Epithelial cell of prostate (primary cell): Measurements from ENCODE around the gene RBFOX2.
"Not testable (repeated sequence)": the region's sequence is repeated elsewhere in the genome, so short reads cannot be mapped to it uniquely, and the experiment has no call there.

Source experiments
- DNase-seq: peaks from one replicate; pipeline ENCODE4 v3.0.0-alpha.2; 2011; ENCODE audit warnings: low read depth, low spot score
- H3K27ac ChIP-seq: fragments of 450-650 bp; 2 replicates; pipeline ENCODE4 v1.5.1; 2017; ENCODE audit warnings: mild to moderate bottlenecking

RBFOX2 gene, protein sequence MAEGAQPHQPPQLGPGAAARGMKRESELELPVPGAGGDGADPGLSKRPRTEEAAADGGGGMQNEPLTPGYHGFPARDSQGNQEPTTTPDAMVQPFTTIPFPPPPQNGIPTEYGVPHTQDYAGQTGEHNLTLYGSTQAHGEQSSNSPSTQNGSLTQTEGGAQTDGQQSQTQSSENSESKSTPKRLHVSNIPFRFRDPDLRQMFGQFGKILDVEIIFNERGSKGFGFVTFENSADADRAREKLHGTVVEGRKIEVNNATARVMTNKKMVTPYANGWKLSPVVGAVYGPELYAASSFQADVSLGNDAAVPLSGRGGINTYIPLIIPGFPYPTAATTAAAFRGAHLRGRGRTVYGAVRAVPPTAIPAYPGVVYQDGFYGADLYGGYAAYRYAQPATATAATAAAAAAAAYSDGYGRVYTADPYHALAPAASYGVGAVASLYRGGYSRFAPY

DNA sequence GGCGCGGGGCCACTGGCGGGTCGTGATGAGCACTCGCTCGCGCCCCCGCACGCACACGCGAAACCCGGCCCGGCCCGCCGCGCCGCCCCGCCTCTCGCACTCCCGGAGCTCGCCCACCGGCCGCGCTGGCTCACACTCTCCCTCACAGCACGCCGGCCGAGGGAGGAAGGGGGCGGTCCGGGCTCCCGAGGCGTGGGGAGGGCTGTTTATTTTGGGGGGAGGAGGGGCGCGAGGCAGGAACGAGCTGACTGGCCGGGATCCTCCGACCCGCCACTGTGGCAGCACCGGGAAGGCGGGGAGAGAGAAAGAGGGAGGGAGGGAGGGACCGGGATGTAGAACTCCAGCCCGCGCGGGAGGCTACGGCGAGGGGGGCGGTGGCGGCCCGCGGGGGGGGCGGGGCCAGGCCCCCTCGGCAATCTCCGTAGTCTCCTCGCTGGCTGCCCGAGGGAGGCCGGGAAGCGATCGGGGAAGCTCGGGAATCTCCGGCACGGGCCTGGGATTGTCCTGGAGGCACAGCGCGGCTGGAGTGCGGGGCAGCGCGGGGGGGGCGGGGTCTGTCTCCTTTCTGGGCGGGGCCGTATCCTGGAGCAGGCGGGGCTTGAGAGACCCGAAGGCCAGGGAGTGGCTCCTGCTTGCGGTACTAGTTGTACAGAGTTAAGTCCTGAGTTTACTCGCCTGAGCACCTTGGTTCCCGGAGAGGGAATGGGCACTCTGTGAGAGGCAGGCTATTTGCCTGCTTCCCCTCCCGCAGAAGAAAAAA, at the start of gene RBFOX2:
Gene RBFOX2, minus strand, starts transcription at position 179 of the 760 bp plus-strand sequence. CDS start 399 bp downstream, outside the sequence.
- peak within 1 kb of the TSS; percentile 76 for H3K27ac ChIP-seq
- peak; percentile 77 for DNase-seq

DNA sequence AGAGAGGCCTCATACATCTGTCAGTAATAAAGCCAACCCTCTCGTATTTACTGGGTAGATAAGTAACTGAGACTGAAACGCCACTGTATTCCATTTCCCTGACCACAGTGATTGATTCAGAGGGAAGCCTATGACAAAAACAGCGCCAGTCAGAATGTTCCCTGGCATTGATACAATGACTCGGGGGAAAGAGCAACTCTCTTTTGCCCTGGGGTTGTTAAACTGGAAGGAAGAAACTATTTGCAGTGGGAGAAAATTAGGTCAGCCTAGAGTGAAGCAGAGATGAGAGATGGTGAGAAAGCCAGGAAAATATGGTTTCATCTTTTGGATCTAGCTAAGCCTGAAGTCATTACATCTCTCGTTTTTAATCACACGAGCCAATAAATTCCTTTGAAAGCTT, 48.6 kb upstream of the RBFOX2 start:
- H3K27ac ChIP-seq = peak overlapping the region; percentile 20
- DNase-seq = no peak

DNA sequence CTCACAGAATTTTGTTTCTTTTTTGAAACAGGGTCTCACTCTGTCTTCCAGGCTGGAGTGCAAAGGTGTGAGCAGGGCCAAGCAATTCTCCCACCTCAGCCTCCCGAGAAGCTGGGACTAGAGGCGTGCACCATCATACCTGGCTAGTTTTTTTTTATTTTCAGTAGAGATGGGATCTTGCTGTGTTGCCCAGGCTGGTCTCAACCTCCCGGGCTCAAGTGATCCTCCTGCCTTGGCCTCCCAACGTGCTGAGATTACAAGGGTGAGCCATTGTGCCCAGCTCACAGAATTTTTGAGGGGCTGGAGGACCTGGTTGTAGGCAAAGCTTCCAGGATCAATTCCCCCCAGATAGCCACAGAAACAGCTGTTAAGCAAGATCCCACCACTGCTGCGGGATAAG, 47.1 kb upstream of the RBFOX2 start:
- DNase-seq = no peak
- no peak overlapping the region for H3K27ac ChIP-seq

DNA sequence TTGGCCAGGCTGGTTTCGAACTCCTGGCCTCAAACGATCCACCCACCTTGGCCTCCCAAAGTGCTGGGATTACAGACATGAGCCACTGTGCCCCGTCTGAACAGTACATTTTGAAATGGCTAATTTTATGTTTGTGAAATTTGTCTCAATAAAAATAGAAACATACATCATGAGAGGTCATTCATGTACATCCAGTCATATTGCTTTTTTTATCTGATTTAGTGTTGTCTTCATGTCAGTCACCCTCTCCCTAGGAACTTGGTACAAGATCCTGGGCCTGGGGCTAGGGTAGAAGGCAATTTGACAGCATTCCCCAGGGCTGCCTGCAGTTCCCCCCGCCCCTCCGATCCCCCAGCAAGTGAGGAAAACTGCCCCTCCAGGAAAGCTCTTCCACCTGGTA, 46.6 kb upstream of the RBFOX2 start:
- no peak overlapping the region for H3K27ac ChIP-seq
- DNase-seq = no peak

DNA sequence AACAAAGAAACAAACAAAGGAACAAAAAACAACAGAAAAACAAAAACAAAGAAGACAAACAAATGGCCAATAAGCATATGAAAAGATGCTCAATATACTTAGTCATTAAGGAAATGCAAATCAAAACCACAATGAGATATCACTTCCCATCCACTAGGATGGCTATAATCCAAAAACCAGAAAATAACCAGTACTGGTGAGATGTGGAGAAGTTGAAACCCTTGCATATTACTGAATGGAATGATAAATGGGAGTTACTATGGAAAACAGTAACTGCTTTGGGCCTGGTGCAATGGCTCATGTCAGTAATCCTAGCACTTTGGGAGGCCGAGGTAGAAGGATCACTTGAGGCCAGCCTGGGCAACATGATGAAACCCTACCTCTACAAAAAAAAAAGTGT, 44.9 kb upstream of the RBFOX2 start:
- no peak overlapping the region for H3K27ac ChIP-seq
- DNase-seq = no peak

DNA sequence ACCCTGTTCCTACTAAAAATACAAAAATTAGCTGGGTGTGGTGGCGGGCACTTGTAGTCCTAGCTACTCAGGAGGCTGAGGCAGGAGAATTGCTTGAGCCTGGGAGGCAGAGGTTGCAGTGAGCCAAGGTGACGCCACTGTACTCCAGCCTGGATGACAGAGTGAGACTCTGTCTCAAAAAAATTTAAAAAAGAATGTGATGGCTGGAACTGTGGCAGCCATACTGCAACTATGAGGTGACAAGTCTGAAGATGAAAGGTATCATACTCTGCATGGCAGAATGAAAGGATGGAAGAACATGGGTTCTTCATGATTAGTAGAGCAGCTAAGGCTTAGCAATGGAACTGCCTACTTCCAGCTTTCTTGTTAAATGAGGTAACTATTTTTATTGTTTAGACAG, 42.0 kb upstream of the RBFOX2 start:
- DNase-seq, H3K27ac ChIP-seq: not testable (repeated sequence)

DNA sequence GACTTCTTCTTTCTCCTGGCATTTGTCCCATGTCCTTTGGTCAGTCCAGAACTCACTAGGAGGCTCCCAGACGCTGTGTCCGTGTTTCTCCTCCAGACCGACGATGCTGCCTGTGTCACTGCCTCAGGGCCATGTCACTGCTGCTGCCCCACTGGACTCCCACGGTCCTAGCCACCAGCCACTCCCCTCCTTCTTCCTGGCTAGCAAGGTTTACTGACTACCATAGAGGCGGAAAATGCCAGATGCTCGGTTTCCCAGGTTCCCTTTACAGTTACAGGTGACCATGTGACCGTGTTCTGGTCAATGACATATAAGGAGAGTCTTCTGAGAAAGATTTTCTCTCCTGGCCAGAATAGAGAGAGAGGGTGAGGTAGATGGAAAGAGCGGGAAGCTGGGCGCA, 40.7 kb upstream of the RBFOX2 start:
- no peak for DNase-seq

DNA sequence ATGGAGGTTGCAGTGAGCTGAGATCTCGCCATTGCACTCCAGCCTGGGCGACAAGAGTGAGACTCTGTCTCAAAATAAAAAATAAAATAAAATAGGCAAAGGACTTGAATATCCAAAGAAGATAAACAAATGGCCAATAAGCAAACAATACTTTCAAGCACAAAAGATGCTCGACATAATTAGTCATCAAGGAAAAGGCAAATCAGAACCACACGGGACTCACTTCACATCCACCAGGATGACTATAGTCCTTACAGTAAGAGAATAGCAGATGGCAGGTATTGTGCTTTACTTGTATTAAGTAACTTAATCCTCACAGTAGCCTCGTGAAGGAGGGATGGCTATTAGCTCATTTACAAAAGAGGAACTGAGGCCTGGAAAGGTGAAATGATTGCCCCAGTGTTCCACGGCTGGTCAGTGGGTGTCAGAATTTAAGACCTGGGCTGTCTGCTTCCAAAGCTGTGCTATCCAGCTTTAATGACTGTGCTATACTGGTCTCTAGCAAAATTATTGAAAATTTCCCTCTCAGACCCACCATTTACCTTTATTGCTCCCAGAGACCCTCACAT, 40.2 kb upstream of the RBFOX2 start:
- DNase-seq = no peak
- no peak overlapping the region for H3K27ac ChIP-seq

More for the DNA sequence above, 40.7 kb upstream of the RBFOX2 start:
- no peak overlapping the region for H3K27ac ChIP-seq

DNA sequence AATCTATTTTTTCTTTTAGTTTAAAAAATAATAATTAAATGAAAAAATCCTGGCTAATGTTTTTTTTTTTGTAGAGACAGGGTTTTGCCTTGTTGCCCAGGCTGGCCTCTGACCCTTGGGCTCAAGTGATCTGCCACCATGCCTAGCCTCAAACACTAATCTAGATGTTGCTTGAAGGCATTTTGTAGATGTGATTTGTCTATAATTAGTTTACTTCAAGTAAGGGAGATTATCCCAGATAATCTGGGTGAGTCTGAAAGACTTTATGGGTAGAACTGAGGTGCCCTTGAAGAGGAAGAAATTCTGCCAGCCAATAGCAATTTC, 38.6 kb upstream of the RBFOX2 start:
- DNase-seq = no peak
- H3K27ac ChIP-seq = no peak overlapping the region

DNA sequence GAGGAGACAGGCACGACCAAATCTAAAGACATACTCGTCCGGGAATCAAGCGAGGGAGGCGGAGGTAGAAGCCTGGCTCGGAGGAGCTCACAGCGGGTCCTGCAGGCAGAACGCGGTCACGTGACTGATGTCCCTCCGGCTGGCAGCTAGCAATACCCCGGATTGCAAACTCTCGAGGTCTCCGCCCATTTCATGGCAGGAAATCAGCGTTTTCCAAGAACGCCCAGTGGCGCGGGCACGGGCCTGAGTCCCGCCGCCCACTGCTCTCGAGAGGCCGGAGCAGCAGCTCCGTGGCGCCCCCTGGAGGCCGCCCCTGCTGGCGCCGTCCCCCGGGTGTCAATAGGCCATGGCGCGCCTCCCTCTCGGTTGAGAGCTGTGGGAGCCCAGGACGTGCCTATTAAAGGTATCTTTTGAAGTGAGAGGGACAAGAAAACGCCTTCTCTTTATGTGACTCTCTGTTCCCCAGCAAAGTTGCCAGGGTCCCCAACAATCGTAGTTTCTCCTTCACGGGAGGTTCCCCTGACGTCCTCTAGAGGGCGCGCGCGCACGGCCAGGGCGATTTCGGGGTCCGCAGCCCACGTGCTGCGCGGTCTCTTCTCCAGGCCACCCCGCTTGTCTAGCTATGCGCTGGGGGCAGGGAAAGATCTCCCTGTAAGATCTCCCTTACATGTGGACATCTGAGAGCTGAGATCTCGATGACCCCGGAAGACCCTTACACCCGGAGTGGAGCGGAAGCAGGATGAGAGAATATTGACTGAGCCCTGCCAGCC, 37.3 kb upstream of the RBFOX2 start:
- no peak for DNase-seq
- peak overlapping the region; percentile 51 for H3K27ac ChIP-seq

DNA sequence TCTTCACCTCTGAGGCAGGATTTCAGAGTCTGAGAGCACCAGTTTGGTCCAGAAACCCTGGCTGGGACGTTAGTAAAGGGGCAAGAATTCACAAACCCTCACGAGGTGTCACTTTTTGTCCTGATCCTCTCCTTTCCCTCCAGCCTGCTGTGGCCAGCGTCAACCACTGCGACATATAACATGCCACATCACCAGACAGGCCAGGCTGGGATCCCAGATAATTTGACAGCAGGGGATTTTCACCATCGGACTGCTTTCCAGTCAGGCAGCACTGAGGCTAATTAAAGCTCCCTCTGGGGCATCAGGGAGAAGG, 36.8 kb upstream of the RBFOX2 start:
- DNase-seq = no peak
- peak overlapping the region; percentile 51 for H3K27ac ChIP-seq

DNA sequence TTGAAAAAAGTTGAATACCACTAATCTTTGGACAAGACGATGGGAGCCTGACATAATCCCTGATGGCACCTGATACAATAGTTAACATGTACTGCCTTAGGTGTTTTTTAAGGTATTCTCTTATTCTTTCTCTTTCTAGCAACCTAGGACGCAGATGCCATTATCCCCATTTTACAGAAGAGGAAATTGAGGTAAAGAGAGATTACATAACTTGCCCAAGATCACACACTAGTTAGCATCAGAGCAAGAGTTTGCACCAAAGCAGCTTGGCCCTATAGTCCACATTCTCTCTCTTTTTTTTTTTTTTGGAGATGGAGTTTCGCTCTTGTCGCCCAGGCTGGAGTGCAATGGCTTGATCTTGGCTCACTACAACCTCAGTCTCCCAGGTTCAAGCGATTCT, 35.7 kb upstream of the RBFOX2 start:
- DNase-seq = no peak
- no peak overlapping the region for H3K27ac ChIP-seq

DNA sequence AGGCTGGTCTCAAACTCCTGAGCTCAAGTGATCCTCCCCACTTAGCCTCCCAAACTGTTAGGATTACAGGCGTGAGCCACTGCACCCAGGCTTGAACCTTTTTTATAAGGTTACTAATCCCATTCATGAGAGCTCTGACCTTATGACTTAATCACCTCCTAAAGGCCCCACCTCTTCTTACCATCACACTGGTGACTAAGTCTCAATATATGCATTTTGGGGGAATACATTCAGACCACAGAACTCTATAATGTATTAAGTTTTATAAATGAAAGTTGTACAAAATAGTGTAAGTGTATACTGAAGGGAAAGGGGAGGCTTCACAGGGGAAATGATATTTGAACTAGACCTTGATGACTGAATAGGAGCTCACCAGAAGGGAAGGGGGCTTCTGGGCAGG, 28.4 kb upstream of the RBFOX2 start:
- DNase-seq = no peak
- H3K27ac ChIP-seq = peak overlapping the region; percentile 39

DNA sequence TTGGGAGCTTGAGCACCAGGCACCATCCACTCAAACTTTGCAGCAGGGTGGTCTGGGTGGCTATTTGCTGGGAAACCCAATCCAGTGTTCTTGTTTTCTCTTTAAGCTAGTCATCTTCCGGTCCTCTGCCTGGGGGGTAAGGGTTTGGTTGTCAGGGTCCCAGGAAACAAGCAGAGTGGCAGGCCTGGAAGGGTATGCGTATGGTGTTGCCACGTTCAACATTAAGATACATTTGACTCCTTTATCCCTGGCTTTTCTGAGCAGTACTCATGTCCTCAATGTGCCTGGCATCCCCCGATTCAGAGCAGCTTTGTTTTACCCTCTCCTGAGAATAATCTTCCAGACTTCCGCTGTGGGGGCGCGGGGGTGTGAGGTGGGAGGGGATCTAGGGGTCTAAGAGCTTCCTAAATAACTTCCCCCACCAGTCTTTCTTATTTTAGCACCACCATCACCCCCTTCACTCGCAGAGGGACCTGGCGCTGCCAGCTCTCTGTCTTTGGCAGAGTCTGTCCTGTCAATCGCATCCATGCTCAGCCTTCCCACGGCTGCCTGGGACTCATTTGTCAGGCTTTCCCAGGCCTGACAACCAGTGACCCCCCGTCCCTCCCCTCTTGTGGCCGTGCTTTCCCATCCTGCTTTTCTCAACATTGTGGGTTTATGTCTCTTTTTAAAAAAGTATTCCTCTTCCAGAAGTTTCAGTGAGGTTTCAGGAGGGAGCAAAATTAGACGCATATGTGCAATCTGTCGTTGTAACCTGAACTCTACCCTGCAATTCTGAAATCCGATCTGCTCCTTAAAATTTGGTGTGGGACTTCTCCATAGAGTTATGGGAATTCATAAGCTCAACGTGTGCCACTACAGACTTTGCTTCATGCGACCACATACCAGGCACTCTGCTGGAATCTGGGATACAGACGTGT, 27.0 kb upstream of the RBFOX2 start:
- no peak for DNase-seq
- H3K27ac ChIP-seq = no peak overlapping the region

DNA sequence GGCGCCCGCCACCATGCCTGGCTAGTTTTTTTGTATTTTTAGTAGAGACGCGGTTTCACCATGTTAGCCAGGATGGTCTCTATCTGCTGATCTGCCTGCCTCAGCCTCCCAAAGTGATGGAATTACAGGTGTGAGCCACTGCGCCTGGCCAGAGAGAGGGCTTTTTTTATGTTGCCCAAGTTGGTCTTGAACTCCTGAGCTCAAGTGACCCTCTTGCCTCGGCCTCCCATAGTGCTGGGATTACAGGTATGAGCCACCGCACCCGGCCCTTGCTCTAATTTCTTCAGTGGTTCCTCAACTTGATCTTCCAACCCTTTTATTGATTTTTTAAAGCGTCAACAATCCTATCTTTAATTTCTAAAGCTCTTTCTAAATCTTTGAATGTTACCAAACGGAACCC, 25.8 kb upstream of the RBFOX2 start:
- H3K27ac ChIP-seq, DNase-seq: not testable (repeated sequence)

DNA sequence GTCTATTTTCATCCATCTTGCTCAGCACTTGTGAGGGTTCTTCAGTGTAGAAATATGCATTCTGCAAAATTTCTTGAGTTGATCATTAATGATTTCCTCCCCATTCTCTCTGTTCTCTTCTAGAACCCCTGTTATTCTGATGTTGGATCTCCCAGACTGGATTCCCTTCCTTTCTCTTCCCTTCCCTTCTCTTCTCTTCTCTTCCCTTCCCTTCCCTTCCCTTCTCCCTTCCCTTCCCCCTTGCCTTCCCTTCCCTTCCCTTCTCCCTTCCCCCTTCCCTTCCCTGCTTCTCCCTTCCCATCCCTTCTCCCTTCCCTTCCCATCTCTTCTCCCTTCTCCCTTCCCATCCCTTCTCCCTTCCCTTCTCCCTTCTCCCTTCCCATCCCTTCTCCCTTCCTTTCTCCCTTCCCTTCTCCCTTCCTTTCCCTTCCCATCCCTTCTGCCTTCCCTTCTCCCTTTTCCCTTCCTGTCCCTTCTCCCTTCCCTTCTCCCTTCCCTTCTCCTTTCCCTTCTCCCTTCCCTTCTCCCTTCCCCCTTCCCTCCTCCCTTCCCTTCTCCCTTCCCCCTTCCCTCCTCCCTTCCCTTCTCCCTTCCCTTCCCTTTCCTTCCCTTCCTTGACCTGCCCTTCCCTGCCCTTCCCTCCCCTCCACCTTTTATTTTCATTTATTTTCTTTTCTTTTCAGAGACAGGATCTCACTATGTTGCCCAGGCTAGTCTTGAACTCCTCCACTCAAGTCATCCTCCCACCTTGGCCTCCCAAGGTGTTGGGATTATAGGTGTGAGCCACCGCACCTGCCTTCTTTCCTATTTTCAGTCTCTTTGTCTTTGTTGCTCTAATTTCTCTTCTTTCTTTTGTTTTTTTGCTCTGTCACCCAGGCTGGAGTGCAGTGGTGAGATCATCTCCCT, 24.9 kb upstream of the RBFOX2 start:
- peak overlapping the region; percentile 98 for H3K27ac ChIP-seq
- DNase-seq = no peak

DNA sequence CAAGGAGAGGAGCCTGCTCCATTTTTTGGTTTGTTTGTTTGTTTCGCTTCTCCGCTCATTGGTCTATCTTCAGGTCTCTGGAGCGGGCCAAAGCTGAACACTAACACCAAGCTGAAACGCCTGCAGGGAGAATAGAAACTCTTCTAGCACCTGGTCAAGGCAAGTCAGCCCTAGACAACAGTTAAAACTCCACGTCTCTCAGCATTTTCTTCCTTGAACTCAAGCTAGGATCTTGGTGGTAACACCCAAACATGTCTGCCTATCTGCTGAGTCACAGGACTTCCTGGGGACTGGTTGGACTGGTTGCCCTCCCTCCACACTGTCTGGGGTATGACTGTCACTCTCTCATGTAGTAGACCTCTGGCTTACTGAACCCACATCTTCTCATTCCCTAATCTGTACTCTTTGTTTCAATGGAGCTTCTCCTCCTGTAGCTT, 23.9 kb upstream of the RBFOX2 start:
- peak; percentile 92 for DNase-seq
- H3K27ac ChIP-seq = peak overlapping the region; percentile 98

DNA sequence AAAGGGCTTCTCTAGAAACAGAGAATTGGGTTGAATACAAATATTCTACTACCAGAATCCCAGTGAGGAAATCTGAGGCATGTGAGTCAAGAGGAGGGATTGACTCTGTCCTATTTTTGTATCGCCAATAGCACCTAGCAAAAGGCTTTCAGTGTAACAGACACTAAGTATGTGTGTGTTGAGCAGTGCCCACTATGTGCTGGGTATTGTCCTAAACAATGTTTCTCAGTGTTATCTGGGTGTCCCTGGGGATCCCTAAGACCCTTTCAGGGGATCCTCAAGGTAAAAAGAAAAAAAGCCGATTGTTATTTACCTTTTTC, 21.0 kb upstream of the RBFOX2 start:
- DNase-seq = no peak
- H3K27ac ChIP-seq = peak overlapping the region; percentile 38
